GM19328 (cell line): ENCODE data around the gene SAMD4A.

ENCODE experiments used
- ATAC-seq: cut with Tn5 transposase; IDR thresholded peaks from one replicate; pipeline ENCODE4 v1.9.1; 2021; ENCODE audit warnings: mild to moderate bottlenecking, moderate library complexity; ENCODE audit not compliant: unreplicated experiment

Gene SAMD4A

DNA sequence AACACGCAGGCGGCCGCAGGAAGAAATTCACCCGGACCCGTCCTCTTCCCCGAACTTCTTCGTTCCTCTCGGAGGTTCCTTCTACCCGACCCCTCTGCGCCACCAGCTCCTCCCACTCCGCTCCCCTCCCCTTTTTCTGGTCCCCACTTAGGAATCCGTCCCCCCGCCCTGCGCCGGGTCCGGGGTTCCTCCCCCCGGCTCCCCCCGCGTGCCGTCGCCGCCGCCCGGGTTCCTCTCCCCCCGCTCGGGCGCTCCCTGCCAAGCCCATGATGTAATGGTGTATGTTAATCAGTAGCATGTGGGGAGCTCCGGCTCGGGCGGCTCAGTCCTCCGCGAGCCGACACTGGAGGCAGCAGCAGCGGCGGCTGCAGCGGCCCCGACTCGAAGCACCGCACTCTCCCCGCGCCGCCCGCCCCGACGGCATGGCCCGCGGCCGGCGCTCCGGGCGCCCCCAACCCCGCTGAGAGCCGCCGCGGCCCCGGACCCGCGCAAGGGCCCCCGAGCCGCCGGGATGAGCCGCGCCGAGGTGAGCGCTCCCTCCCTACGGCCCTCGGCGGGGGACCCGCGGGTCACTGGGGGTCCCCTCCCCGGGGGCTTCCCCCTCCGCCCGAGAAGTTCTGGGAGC is 1.0 kb upstream of the SAMD4A start:
- ATAC-seq, result peak; percentile 43

DNA sequence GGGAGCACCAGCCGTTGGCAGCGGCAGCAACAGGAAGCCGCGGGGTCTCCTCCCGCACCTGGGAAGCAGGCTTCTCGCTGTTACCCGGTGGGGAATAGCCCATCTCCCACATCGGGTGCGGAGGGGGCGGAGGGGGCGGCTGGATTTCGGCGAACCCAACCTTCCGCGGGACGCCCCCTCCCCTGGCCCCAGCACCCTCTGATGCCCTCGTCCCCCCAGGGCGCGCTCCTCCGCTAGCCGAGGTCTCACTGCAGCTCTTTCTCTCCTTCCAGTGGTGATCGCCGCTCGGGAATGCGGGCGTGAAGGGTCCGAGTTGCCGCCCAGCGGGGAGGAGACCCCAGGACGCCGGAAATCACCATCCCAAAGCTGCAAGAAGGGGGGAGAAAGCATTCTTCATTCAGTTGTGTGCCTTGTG is 303 bp downstream of the SAMD4A start:
- ATAC-seq, result no peak

DNA sequence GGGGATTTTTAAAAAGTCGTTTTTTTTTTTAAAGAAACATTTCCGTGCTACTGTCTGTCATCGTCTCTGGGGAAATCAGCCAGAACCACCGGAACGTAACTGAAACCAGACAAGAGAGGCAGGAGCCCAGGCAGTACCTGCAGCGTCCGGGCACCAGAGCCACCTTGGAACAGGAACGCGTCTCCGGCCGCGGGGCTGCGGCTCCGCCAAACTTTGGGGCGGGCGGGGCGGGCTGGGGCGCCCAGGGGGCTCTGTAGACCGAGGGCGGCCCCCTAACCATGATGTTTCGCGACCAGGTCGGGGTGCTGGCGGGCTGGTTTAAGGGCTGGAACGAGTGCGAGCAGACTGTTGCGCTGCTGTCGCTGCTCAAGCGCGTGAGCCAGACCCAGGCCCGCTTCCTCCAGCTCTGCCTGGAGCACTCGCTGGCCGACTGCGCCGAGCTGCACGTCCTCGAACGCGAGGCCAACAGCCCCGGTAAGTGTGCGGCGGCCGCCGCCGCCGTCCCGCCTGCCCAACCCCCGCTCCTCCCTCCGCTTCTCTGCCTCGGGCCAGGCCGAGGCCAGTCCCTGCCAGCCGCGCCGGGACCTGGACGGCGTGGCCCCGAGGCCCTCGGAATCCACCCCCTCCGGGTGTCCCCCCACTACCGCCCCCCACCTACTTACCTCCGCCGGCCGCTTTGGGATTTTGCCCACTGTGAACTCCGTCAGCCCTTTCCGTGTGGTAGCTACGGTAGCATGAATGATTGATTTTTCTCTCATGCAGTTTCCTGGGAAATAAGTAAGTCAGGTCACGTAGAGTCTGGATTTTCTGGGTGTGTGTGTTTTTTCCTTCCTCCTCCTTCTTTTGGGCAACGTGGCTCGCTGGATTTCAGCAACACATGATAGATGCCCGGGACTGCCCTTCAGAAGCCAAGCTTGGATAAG is 972 bp downstream of the SAMD4A start:
- ATAC-seq, result no peak

DNA sequence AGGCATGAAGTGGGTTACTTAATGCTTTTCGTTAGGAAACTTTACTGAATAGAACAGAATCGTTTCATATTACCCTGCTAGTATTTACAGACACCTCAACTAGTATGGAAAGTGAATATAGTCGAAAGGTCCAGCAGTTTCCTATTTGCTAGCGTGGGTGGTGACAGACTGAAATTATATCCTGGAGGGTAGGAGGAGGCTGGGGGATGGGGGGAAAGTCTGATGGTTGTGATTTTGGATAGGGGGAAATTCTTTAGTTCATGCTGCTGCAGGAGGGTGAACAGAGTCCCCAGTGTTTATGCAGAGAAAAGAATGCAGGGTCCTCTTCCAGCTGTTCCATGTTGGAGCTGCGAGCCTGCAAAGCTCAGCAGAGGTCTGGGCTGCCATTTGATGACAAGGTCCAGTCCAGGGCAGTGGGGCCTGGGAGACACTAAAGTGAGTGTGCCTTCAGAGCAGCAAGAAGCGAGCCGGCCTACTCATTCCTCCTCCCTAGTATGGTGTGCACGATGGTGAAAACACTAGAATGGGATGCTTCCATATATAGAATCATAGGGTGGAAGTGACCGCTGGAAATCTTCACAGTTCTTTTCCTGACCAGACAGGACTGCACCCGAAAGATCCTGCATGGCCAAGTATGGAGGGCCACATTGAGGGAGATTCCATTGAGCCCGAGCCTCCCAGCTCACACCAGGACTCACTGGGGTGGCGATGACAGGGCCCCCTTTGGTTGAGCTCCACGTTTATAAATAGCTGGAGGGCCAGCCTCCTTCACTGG is 2.1 kb downstream of the SAMD4A start:
- no peak for ATAC-seq

DNA sequence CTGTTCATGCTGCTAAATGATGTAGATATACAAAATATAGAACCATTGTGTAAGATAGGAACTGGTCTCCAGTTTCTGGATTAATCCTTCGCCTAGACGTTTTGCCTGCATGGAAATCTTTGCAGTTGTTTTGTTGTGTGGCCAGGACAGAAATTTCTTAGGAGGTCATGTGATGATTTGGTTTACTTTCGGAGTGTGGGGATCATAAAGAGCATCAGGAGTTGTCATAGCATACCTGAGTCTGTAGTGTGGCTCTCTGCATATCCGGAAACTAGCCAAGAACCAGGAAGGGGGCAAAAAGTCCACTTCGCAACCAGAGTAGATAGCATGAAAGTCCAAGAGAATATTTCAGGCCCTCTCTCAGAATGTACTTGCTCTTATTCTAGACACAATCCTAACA is 3.1 kb downstream of the SAMD4A start:
- no peak for ATAC-seq

DNA sequence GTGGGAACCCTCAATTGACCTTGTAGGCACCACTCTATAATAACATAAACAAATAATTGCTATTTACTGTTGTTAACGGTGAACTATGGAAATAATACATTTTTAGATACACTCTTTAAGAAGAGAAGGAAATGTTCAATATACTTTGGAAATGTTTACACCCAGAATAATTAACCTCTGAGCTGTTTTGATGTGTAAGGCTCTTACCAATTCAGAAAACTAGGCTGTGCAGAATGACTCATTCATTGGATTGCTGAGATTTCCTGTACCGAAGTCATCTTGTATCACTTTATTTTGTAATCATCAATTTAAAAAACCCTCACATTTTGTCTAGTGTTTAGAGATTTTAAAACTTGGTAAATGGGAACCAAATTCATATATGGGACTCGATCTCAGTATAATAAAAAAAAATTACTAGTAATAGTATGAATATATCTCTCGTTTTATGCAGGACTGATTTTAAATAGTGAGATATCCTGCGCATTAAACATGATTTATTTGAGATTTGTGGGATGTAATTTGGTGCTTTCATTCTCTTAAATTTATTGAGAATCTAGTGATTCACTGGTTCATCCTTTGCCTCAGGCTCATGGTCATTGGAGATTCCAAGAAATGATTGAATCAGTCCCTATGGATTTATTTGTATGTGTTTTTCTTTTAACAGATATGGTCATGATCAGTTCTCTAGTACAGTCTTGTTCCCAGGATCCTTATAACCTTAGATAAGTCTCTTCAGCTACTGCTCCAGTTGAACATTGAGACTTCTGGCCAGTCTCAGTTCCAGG is 3.9 kb downstream of the SAMD4A start:
- ATAC-seq, result no peak

DNA sequence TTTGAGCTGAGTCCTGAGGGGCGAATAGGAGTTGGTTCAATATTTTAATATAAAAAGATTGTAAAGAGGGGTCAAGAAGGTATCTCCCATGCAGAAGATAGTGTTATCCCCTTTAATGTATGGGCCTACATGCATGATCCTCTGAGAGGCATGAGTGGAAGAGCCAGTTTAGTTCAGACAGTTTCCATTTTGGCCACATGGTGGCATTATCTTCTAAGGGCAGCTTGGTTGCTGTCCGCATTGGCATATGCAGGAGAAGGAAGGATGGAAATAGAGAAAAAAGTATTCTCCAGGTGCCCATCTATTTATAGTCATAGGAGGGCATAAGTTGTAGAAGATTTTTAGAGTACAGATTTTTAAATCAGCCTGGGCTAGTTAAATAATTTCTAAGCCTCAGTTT is 5.4 kb downstream of the SAMD4A start:
- no peak for ATAC-seq

DNA sequence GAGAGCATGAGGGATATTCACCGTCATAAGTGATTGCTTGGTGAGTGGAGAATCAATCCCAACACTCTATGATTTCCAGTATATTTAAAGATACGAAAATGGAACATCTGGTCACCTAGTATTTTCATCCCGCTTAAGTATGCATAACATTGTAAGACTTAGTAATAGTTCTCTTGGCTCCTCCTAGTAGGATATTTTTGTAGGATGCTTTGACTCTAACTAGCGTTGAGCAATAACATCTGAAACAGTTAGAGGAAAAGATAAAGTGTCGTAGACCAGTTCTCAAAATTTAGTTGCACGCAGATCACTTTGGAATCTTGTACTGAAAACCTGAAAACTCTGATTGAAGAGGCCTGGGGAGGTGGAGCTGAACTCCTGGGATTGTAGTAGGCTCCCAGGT is 7.6 kb downstream of the SAMD4A start:
- ATAC-seq, result no peak

DNA sequence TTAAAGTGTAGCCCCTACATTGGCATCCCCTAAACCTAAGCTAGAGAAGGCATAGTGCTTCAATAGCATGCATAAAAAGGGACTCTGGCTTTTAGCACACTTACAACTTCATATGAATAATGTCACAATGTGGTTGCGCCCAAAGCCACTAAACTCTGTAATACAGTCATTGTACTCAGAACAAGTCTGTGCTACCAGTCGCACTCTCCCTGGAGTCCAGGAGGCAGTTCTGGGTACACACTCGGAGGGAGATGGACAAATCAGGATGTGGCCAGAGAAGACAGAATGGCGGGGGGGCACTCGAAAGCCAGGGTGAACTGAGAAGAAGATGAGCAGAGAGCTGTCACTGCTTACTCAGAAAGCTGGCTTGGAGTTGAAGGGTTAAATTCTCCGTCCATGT is 10.6 kb downstream of the SAMD4A start:
- no peak for ATAC-seq

DNA sequence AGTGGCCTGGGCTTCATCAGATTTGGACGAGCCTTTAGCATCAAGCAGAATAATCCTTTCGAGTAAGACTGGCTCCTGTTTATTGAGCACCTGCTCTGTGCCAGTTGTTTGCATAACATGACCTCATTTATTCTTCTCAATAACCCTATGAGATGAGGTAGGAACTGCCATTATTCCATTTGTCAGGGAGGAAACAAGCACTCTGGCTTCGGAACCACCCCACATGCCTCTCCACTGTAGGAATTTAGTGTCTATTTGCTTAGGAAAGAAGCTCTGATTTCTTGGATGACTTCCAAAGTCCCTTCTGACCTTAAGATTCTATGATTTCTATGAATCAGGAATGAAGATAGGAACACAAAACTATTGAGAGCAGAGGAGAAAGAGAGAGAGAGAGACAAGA is 11.0 kb downstream of the SAMD4A start:
- no peak for ATAC-seq

DNA sequence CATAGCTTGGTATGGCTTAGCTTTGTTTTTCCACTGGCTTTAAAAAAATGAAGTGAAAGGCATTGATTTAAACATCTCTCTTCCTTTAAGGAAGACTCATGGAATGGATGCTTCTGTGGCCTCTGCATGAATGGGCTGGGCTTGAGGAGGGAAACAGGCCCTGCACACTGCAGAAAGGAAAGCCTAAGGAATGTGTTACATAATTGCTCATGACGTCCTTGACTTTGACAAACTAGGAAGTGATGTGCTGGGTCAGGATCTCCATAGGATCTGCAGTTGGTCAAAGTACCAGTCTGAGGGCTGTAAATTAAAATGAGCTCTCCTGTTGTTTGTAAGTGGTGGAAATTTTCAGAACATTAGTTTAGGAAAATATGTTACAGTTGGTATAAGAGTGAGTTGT is 12.7 kb downstream of the SAMD4A start:
- ATAC-seq, result no peak

DNA sequence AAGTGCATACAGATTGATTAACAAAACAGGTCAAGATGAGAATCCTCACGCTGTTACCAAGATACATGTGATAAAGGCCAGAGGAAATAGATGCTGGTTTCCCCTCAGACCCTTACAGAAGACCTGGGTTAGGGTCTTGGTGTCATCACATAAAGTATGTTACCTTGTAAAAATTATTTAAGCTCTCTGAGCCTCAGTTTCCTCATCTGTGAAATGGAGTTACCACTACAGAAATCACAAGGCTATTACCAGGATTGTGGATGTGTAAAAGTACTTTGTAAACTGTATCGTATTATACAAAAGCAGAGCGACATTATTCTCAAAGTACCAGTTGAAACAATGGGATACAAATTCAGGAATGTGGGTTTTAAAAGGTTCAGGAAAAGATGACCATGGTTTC is 14.0 kb downstream of the SAMD4A start:
- ATAC-seq, result no peak

DNA sequence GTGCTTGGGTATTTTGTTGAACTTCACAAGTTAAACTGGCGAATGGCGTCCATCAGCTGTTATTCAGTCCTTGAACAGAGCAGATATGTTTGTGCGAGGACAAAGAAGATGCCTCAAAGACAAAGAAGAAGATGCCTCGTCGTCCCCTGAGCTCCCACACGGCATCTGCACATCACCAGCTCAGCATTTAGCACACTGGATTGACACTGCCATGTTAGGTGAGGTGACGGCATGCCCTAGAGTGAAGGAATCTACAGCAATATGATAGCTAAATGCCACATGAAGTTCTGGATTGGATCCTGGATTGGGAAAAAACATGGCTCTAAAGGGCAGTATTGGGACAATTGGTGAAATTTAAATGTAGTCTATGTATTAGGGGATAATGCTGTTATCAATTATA is 15.4 kb downstream of the SAMD4A start:
- ATAC-seq, result no peak

DNA sequence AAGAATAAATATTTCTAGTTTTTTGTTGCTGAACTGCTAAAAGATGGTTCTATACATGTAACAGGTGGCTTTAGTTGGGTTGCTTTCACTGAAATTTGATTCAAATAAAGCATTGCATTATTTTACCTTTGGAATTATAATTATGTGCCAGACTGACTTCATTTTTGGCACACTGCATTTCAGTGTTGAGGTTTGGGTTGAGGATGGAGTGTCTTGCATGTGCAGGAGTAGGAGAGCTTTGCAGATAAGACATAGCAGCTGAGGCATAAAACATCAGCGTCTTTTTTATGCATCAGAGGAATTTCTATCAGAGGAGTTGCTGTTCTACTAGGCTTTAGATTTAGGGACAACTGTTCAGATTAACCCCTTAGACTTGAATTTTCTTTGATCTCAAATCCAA is 17.2 kb downstream of the SAMD4A start:
- ATAC-seq, result no peak

DNA sequence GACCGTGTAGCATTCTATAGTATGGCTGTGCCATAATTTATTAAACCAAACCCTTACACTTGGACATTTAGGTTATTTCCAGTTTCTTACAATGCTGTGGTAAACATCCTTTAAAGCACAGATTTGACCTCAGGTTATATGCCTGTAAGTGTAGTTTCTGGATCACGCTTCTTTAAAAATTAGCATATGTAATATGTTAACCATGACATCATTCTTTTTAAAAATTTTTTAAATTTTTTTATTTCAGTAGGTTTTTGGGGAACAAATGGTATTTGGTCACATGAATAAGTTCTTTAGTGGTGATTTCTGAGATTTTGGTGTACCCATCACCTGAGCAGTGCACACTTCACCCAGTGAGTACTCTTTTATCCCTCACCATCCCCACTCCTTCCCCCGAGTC is 18.3 kb downstream of the SAMD4A start:
- ATAC-seq, result no peak

DNA sequence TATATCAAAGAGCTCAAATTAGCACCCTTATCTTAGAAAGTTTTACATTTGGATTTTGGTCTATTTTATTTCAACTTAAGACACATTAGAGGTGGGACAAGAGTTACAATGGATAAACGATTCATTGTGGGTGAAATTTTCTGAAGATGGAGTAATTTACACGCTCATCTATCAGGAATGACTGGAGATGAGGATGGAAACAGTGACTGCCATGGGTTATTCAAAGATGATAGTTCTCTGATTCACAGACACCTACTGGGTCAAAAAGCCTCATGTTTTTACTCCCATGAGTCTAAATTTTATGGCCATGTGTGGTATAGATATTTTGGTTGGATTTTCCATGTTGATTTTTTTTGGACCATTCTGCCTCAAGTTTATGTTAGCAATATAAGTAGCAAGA is 22.1 kb downstream of the SAMD4A start:
- ATAC-seq, result no peak

DNA sequence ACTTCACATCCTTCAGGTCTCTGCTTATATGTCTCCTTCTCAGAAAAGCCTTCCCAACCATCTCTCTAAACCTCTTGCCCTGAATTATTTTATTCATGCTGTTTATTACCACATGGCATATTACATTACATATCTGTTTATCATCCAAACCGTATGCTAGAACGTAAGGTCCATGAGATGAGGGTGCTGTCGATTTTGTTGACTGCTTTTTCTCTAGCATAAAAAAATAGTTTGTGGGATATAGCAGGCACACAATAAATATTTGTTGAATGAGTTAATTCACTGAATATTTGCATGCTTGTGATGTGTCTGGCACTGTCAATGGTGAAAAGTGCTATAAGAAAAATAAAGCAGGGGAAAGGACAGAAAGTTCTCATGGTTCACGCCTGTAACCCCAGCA is 22.9 kb downstream of the SAMD4A start:
- no peak for ATAC-seq

DNA sequence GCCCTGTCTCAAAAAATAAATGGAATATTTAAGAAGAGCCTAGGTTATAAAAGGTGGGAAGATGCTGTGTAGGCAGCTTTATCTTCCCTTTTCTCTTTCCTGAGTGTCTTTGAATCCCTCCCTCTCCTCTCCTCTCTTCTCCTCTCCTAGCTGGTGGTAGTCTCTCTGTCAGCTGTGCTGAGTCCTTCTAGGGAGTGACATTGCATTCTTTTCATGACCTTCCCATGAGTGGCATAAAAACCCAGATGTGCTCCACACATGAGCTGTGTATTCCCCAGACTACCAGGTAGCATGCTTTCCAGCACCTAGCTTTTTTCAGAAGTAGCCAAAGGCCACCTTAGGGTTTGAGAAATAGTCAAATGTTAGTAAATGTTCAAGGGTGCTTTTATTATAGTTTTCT is 23.6 kb downstream of the SAMD4A start:
- ATAC-seq, result no peak

DNA sequence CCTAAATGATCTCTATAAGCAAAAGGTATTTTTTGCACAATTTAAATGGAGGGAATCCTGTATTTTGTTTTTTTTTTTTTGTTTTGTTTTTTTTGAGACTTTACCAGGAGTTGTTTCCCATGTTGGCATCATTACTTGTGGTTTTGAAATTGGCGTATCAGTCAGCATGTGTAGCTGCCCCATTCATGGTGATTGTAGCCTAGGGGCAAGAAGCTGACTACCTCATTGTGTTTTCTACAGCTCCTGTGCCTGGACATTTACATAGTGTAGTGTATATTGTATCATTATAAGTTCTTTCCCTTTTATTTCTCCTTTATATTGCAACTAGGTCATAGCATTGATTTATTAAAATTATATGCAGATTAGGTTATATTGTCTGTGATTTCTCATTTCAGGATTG is 24.5 kb downstream of the SAMD4A start:
- no peak for ATAC-seq

DNA sequence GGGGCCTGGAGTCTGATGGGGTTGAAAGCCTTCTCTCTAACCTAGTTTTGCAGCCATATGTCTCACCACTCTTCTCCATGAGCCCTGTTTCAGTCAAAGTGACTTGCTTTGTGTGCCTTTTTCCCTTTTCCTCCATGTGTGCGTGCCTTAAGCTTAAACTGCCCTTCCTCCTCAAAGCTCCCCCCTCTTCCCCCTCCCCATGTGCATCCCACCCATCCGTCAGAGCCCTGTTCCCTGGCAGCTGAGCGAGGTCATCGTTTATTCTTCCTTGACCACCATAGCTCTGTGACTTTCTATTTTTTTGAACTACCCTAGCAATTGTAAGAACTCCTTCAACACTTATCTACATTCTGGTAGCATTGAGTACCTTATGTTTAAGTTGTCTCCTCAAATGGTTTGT is 24.9 kb downstream of the SAMD4A start:
- ATAC-seq, result no peak

DNA sequence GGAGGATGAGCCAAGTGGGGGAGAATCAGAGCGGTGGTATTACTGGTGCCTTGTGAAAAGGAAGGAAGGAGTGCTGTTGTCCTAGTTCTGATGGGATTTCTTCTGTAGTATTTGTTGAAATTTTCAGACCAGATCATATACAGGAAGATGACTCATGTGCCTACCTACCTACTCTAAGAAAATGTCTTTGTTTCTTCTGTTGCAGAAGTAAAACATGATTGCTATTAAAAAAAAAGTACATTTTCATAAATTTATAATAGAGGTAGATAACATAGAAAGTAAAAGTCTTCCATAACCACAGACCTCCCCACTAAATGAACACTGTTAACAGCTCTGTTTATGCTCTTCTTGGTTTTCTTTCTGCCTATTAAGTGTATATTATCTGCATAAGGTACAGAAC is 26.9 kb downstream of the SAMD4A start:
- no peak for ATAC-seq
